Peyer's patch (tissue), 4 donors: ENCODE data around the gene ASCL2. TPM values are rescaled to one million over a fixed set of nuclear protein-coding genes. Genes with fewer than 3 reads are reported as not detected.

Experiments
- DNase-seq, 3 donors: peaks; one replicate each; pipeline ENCODE4 v3.0.0-alpha.2; 2017 to 2019
- H3K27ac ChIP-seq, 4 donors: fragments of 200-600 bp; sonication (generic); one replicate each; pipeline ENCODE4 v1.5.1; 2016 to 2019
- H3K27me3 ChIP-seq, 2 donors: fragments of 200-600 bp; sonication (generic); one replicate each; pipeline ENCODE4 v1.5.1; 2019
- H3K36me3 ChIP-seq, 3 donors: fragments of 200-600 bp; sonication (generic); one replicate each; pipeline ENCODE4 v1.5.1; 2016 to 2019
- H3K4me1 ChIP-seq, 4 donors: fragments of 200-600 bp; sonication (generic); one replicate each; pipeline ENCODE4 v1.5.1; 2016 to 2019
- H3K4me3 ChIP-seq, 4 donors: fragments of 200-600 bp; sonication (generic); 1 replicate in 3 of 4; 2 replicates in 1 of 4; pipeline ENCODE4 v1.5.1; 2016 to 2019; ENCODE audit warnings: mild to moderate bottlenecking in 1 of 4
- H3K9me3 ChIP-seq, 4 donors: fragments of 200-600 bp; sonication (generic); one replicate each; pipeline ENCODE4 v1.5.1; 2016 to 2019; ENCODE audit warnings: mild to moderate bottlenecking in 1 of 4
- POLR2A ChIP-seq, 2 donors: fragments of 450-650 bp; IDR thresholded peaks; one replicate each; pipeline ENCODE4 v1.5.1; 2017; ENCODE audit warnings: antibody characterized with exemption in 2 of 2, mild to moderate bottlenecking in 2 of 2, moderate library complexity in 2 of 2
- total RNA-seq, 4 donors: library from RNA; depleted of rRNA; stranded (reverse); fragments of >200 nt; gene quantifications; one replicate each; pipeline ENCODE4 v1.1.0, GENCODE V29; 2016
- TF ChIP-seq, protein P1 (sequence below), 6 experiments: fragments of 450-650 bp in 4 of 6; fragments of 200-600 bp in 2 of 6; sonication (generic) in 1 of 6; IDR thresholded peaks; one replicate each; pipeline ENCODE4 v1.5.1; 2017 to 2019; ENCODE audit warnings: antibody characterized with exemption in 6 of 6, mild to moderate bottlenecking in 3 of 6, moderate library complexity in 1 of 6

Gene ASCL2
- total RNA-seq, 4 donors from 2014 or later, result 7.5 to 11.9 (median 8.4) TPM

- Histone ChIP-seq H3K27me3 (no peaks in the 10 kb centered on the region), H3K36me3 (no peaks in the 10 kb centered on the region), H3K27ac (no peak overlapping the region), H3K4me1 (peaks cover 0 to 13% (median 0%) of the 10 kb centered on the region in 4 donors), H3K4me3 (no peak overlapping the region), H3K9me3 (no peaks in the 10 kb centered on the region)
- no peak for TF ChIP-seq POLR2A (IDR thresholded peaks at IDR 0.05)
- TF ChIP-seq, protein P1, sequence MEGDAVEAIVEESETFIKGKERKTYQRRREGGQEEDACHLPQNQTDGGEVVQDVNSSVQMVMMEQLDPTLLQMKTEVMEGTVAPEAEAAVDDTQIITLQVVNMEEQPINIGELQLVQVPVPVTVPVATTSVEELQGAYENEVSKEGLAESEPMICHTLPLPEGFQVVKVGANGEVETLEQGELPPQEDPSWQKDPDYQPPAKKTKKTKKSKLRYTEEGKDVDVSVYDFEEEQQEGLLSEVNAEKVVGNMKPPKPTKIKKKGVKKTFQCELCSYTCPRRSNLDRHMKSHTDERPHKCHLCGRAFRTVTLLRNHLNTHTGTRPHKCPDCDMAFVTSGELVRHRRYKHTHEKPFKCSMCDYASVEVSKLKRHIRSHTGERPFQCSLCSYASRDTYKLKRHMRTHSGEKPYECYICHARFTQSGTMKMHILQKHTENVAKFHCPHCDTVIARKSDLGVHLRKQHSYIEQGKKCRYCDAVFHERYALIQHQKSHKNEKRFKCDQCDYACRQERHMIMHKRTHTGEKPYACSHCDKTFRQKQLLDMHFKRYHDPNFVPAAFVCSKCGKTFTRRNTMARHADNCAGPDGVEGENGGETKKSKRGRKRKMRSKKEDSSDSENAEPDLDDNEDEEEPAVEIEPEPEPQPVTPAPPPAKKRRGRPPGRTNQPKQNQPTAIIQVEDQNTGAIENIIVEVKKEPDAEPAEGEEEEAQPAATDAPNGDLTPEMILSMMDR (IDR thresholded peaks at IDR 0.05), result no peak
- no peak for DNase-seq
Measured at GRCh38 chr11:2316963-2317244, 46.5 kb upstream of the ASCL2 start.

GRCh38 chr11:2316169-2316962 is 46.0 kb upstream of the ASCL2 start:
- no peaks in the 10 kb centered on the region for H3K36me3 ChIP-seq
- TF ChIP-seq POLR2A (IDR thresholded peaks at IDR 0.05), result no peak
- TF ChIP-seq, protein P1 (IDR thresholded peaks at IDR 0.05), result no peak
- no peaks in the 10 kb centered on the region for H3K9me3 ChIP-seq
- no peaks in the 10 kb centered on the region for H3K27me3 ChIP-seq
- H3K27ac ChIP-seq, result no peak overlapping the region
- peak in 2 of 3 donors; percentile 33 to 42 for DNase-seq
- H3K4me3 ChIP-seq, result no peak overlapping the region
- H3K4me1 ChIP-seq, result peaks cover 0 to 13% (median 0%) of the 10 kb centered on the region in 4 donors

- TF ChIP-seq, protein P1 (IDR thresholded peaks at IDR 0.05), result no peak
- TF ChIP-seq POLR2A (IDR thresholded peaks at IDR 0.05), result no peak
- peak in 2 of 3 donors; percentile 37 to 42 for DNase-seq
- Histone ChIP-seq H3K9me3 (no peaks in the 10 kb centered on the region), H3K27ac (peak overlapping the region; percentile 32 to 68 (median 60)), H3K27me3 (no peaks in the 10 kb centered on the region), H3K4me1 (peaks cover 0 to 13% (median 0%) of the 10 kb centered on the region in 4 donors), H3K4me3 (no peak overlapping the region), H3K36me3 (no peaks in the 10 kb centered on the region)
Measured at GRCh38 chr11:2315395-2316168, 45.2 kb upstream of the ASCL2 start.

GRCh38 chr11:2314525-2315394 is 44.4 kb upstream of the ASCL2 start:
- Histone ChIP-seq H3K27ac (peak overlapping the region; percentile 32 to 68 (median 60)), H3K27me3 (no peaks in the 10 kb centered on the region), H3K4me3 (no peak overlapping the region), H3K4me1 (peaks cover 0 to 13% (median 0%) of the 10 kb centered on the region in 4 donors), H3K36me3 (no peaks in the 10 kb centered on the region), H3K9me3 (no peaks in the 10 kb centered on the region)
- peak in 2 of 3 donors; percentile 51 to 66 for DNase-seq
- TF ChIP-seq POLR2A (IDR thresholded peaks at IDR 0.05), result no peak
- TF ChIP-seq, protein P1 (IDR thresholded peaks at IDR 0.05), result no peak

- H3K4me1 ChIP-seq, result peaks cover 0 to 13% (median 0%) of the 10 kb centered on the region in 4 donors
- H3K27me3 ChIP-seq, result no peaks in the 10 kb centered on the region
- H3K9me3 ChIP-seq, result no peaks in the 10 kb centered on the region
- no peak overlapping the region for H3K4me3 ChIP-seq
- H3K27ac ChIP-seq, result peak overlapping the region; percentile 17 to 68 (median 60)
- no peaks in the 10 kb centered on the region for H3K36me3 ChIP-seq
- DNase-seq, result peak in 1 of 3 donors; percentile 39
- TF ChIP-seq, protein P1 (IDR thresholded peaks at IDR 0.05), result no peak
- TF ChIP-seq POLR2A (IDR thresholded peaks at IDR 0.05), result no peak
Measured at GRCh38 chr11:2314136-2314524, 43.7 kb upstream of the ASCL2 start.
